HepG2 (cell line): ENCODE measurements around the gene CD302. TPM values are rescaled to one million over a fixed set of nuclear protein-coding genes. Genes with fewer than 3 reads are reported as not detected.

Source experiments
- ARID5B ChIP-seq: IDR thresholded peaks from 2 replicates; pipeline ENCODE4 v1.4.0; 2020; ENCODE audit warnings: mild to moderate bottlenecking, missing genetic modification reagents
- BRF2 ChIP-seq: sonication (generic); formaldehyde crosslinking; IDR thresholded peaks from 2 replicates; pipeline ENCODE4 v1.8.1; 2022; ENCODE audit warnings: mild to moderate bottlenecking, missing genetic modification reagents
- CBX1 ChIP-seq: IDR thresholded peaks from one replicate; pipeline ENCODE4 v1.6.1; 2016; ENCODE audit warnings: antibody characterized with exemption, low read depth
- EED ChIP-seq: sonication (generic); formaldehyde crosslinking; IDR thresholded peaks from 2 replicates; pipeline ENCODE4 v1.5.0; 2020; ENCODE audit warnings: mild to moderate bottlenecking, missing genetic modification reagents
- HNF1B ChIP-seq: sonication (generic); formaldehyde crosslinking; IDR thresholded peaks from 2 replicates; pipeline ENCODE4 v1.5.1; 2020; ENCODE audit warnings: mild to moderate bottlenecking, moderate library complexity, missing genetic modification reagents
- IKZF5 ChIP-seq: IDR thresholded peaks from 2 replicates; pipeline ENCODE4 v1.6.1; 2018; ENCODE audit warnings: missing genetic modification reagents, mild to moderate bottlenecking, missing compliant biosample characterization
- MYPOP ChIP-seq: sonication (generic); formaldehyde crosslinking; IDR thresholded peaks from 2 replicates; pipeline ENCODE4 v1.8.1; 2023; ENCODE audit warnings: mild to moderate bottlenecking, moderate library complexity, missing genetic modification reagents
- RAD51 ChIP-seq: fragments of 450-650 bp; IDR thresholded peaks from 2 replicates; pipeline ENCODE4 v1.6.1; 2016; ENCODE audit warnings: borderline replicate concordance
- TBX3 ChIP-seq: fragments of 450-650 bp; IDR thresholded peaks from 2 replicates; pipeline ENCODE4 v1.6.1; 2017; ENCODE audit warnings: antibody characterized with exemption, mild to moderate bottlenecking, inconsistent platforms, borderline replicate concordance
- XRCC5 ChIP-seq: fragments of 200-400 bp; formaldehyde crosslinking; optimal IDR thresholded peaks from 2 replicates; pipeline ENCODE3; 2017; ENCODE audit warnings: mild to moderate bottlenecking, low read length
- ZC3H4 ChIP-seq: sonication (generic); formaldehyde crosslinking; IDR thresholded peaks from 2 replicates; pipeline ENCODE4 v1.4.0; 2020; ENCODE audit warnings: missing genetic modification reagents, borderline replicate concordance
- ZNF333 ChIP-seq: sonication (generic); formaldehyde crosslinking; IDR thresholded peaks from 2 replicates; pipeline ENCODE4 v1.4.0; 2020; ENCODE audit warnings: mild to moderate bottlenecking, missing genetic modification reagents, borderline replicate concordance
- ZNF501 ChIP-seq: sonication (generic); formaldehyde crosslinking; IDR thresholded peaks from 2 replicates; pipeline ENCODE4 v1.5.1; 2020; ENCODE audit warnings: mild to moderate bottlenecking, moderate library complexity, missing genetic modification reagents
- ZNF510 ChIP-seq: sonication (generic); formaldehyde crosslinking; IDR thresholded peaks from 2 replicates; pipeline ENCODE4 v1.4.0; 2020; ENCODE audit warnings: low read depth, mild to moderate bottlenecking, missing genetic modification reagents
- ZNF513 ChIP-seq: sonication (generic); formaldehyde crosslinking; conservative IDR thresholded peaks from 2 replicates; pipeline ENCODE4 v1.5.0; 2020; ENCODE audit warnings: missing genetic modification reagents
- ZNF619 ChIP-seq: sonication (generic); formaldehyde crosslinking; IDR thresholded peaks from 2 replicates; pipeline ENCODE4 v1.4.0; 2020; ENCODE audit warnings: mild to moderate bottlenecking, missing genetic modification reagents
- ZNF672 ChIP-seq: sonication (generic); formaldehyde crosslinking; IDR thresholded peaks from 2 replicates; pipeline ENCODE4 v1.8.1; 2022; ENCODE audit warnings: missing genetic modification reagents
- ZSCAN30 ChIP-seq: sonication (generic); formaldehyde crosslinking; IDR thresholded peaks from 2 replicates; pipeline ENCODE4 v1.5.0; 2020; ENCODE audit warnings: mild to moderate bottlenecking, missing genetic modification reagents
- polyA plus RNA-seq, 8 experiments: library from polyadenylated mRNA; depleted of rRNA in 3 of 8; stranded (reverse) in 7 of 8; unstranded in 1 of 8; fragments of >200 nt; fragmentation: Illumina TruSeq in 4 of 8; extraction: Trizol in 4 of 8; gene quantifications; 2 replicates each; pipeline versions ENCODE4 v1.2.1 to v1.2.3, GENCODE V29; 2011 to 2016; ENCODE audit warnings: low read depth in 4 of 8, missing spikeins in 1 of 8, mixed read lengths in 1 of 8; ENCODE audit not compliant: insufficient read depth in 1 of 8
- total RNA-seq, 5 experiments: library from RNA; depleted of rRNA; stranded (reverse); fragments of >200 nt; fragmentation: Illumina TruSeq; extraction: Trizol; gene quantifications; 2 replicates each; pipeline ENCODE4 v1.2.3, GENCODE V29; 2016; ENCODE audit warnings: low read depth in 1 of 5

CD302 gene
- total and polyA plus RNA-seq, 2 of the 13 experiments (the other 11 are each of a cell fraction or from before 2014, with no cell fraction given) = 8.0 to 15.6 TPM

- TF ChIP-seq ARID5B (peak; percentile 56), ZNF510 (CRISPR knock-in tag) (no peak), ZNF501 (peak; percentile 99), XRCC5 (peak; percentile 67), ZNF513 (CRISPR knock-in tag) (no peak), IKZF5 (CRISPR knock-in tag) (peak; percentile 88; the same call in 1 of the 2 replicates), MYPOP (peak; percentile 85), ZSCAN30 (CRISPR knock-in tag) (0 out of 2 replicates have a peak, but pooled peaks have one; percentile 60), ZNF619 (0 out of 2 replicates have a peak, but pooled peaks have one; percentile 41), ZNF672 (peak; percentile 87; the same call in 1 of the 2 replicates), EED (CRISPR knock-in tag) (peak; percentile 99), ZNF333 (peak; percentile 89; the same call in 1 of the 2 replicates), HNF1B (CRISPR knock-in tag) (peak; percentile 78), RAD51 (no peak), TBX3 (no peak), ZC3H4 (CRISPR knock-in tag) (0 out of 2 replicates have a peak, but pooled peaks have one; percentile 36), CBX1 (no peak), BRF2 (CRISPR knock-in tag) (peak; percentile 79; the same call in 1 of the 2 replicates)
These were observed at the start of gene CD302 (continued) for GRCh38 chr2:159797543-159798375.
